Spinal cord (tissue), 10 donors: ENCODE measurements around the gene SPATA6L. TPM values are rescaled to one million over a fixed set of nuclear protein-coding genes. Genes with fewer than 3 reads are reported as not detected.

Experiments
- DNase-seq, 6 donors: peaks; one replicate each; pipeline versions ENCODE4 v3.0.0 to v3.0.0-alpha.2; 2013 to 2015; ENCODE audit warnings: low spot score in 6 of 6, low read depth in 4 of 6
- H3K27ac ChIP-seq: one replicate; pipeline ENCODE4 v1.5.1; 2013; ENCODE audit warnings: low read depth, low read length, control low read depth
- H3K27me3 ChIP-seq: one replicate; pipeline ENCODE4 v1.6.1; 2013; ENCODE audit warnings: low read length; ENCODE audit not compliant: control insufficient read depth, insufficient read depth
- H3K36me3 ChIP-seq: one replicate; pipeline ENCODE4 v1.6.1; 2013; ENCODE audit warnings: low read length; ENCODE audit not compliant: control insufficient read depth, insufficient read depth
- H3K4me1 ChIP-seq: one replicate; pipeline ENCODE4 v1.6.1; 2013; ENCODE audit warnings: low read length; ENCODE audit not compliant: control insufficient read depth, insufficient read depth
- H3K4me3 ChIP-seq: one replicate; pipeline ENCODE4 v1.5.1; 2013; ENCODE audit warnings: low read depth, low read length, control low read depth
- H3K9me3 ChIP-seq: one replicate; pipeline ENCODE4 v1.6.1; 2013; ENCODE audit warnings: low read length; ENCODE audit not compliant: control insufficient read depth, insufficient read depth
- WGBS: methylation state at CpG from one replicate; pipeline ENCODE4 v1.1.5; 2013; ENCODE audit warnings: missing lambda C conversion rate; ENCODE audit not compliant: insufficient coverage; 5-methylcytosine and 5-hydroxymethylcytosine counted together
- polyA plus RNA-seq, 2 donors: library from polyadenylated mRNA; unstranded; fragments of 120-200 nt; gene quantifications; one replicate each; pipeline ENCODE4 v1.2.1, GENCODE V29; 2013; ENCODE audit not compliant: insufficient read length in 2 of 2
- total RNA-seq, 2 donors: library from RNA; depleted of rRNA in 1 of 2; stranded (reverse); fragments of 120-200 nt in 1 of 2; fragments of >200 nt in 1 of 2; gene quantifications; one replicate each; pipeline versions ENCODE4 v1.2.3 to v1.2.4, GENCODE V29; 2013 to 2014
- donor health status: healthy.

The SPATA6L gene
- total and polyA plus RNA-seq, 4 donors: 3.2 to 7.9 (median 5.9) TPM

- peaks cover 4% of the 10 kb centered on the region for H3K4me1 ChIP-seq
- no peak overlapping the region for H3K4me3 ChIP-seq
- H3K27me3 ChIP-seq: no peaks in the 10 kb centered on the region
- no peaks in the 10 kb centered on the region for H3K9me3 ChIP-seq
- peaks cover 13% of the 10 kb centered on the region for H3K36me3 ChIP-seq
- no peak overlapping the region for H3K27ac ChIP-seq
- no peak for DNase-seq
Measured at GRCh38 chr9:4569101-4569500, 97.2 kb downstream of the SPATA6L start.

- Histone ChIP-seq H3K36me3 (peaks cover 13% of the 10 kb centered on the region), H3K4me1 (peaks cover 4% of the 10 kb centered on the region), H3K4me3 (no peak overlapping the region), H3K27me3 (no peaks in the 10 kb centered on the region), H3K27ac (peak overlapping the region; percentile 57), H3K9me3 (no peaks in the 10 kb centered on the region)
- DNase-seq: no peak
- 90% methylated on average over 7 of the region's 8 CpGs for WGBS
Measured at GRCh38 chr9:4567601-4568000, 98.7 kb downstream of the SPATA6L start.

- peaks cover 9% of the 10 kb centered on the region for H3K36me3 ChIP-seq
- peak in 3 of 6 donors; percentile 29 to 72 (median 66) for DNase-seq
- no peak overlapping the region for H3K4me3 ChIP-seq
- no CpG with 5 or more reads among the region's 2 CpGs for WGBS
- H3K27ac ChIP-seq: peak overlapping the region; percentile 71
- H3K9me3 ChIP-seq: no peaks in the 10 kb centered on the region
- no peaks in the 10 kb centered on the region for H3K27me3 ChIP-seq
- peaks cover 4% of the 10 kb centered on the region for H3K4me1 ChIP-seq
Measured at GRCh38 chr9:4566806-4567205, 99.5 kb downstream of the SPATA6L start.

- no peak overlapping the region for H3K4me3 ChIP-seq
- WGBS: 100% methylated on average over 1 of the region's 2 CpGs
- no peaks in the 10 kb centered on the region for H3K27me3 ChIP-seq
- peaks cover 6% of the 10 kb centered on the region for H3K36me3 ChIP-seq
- no peaks in the 10 kb centered on the region for H3K9me3 ChIP-seq
- no peak overlapping the region for H3K27ac ChIP-seq
- no peak for DNase-seq
- peaks cover 2% of the 10 kb centered on the region for H3K4me1 ChIP-seq
Measured at GRCh38 chr9:4563105-4563504, 103.2 kb downstream of the SPATA6L start.

- 61% methylated on average over 4 of the region's 8 CpGs for WGBS
Measured at GRCh38 chr9:4559261-4560182, 106.8 kb downstream of the SPATA6L start.

GRCh38 chr9:4558371-4558998, 107.8 kb downstream of the SPATA6L start:
- Histone ChIP-seq H3K27ac (no peak overlapping the region), H3K4me1 (no peaks in the 10 kb centered on the region), H3K27me3 (no peaks in the 10 kb centered on the region), H3K9me3 (no peaks in the 10 kb centered on the region), H3K36me3 (no peaks in the 10 kb centered on the region), H3K4me3 (no peak overlapping the region)
- peak in 2 of 6 donors; percentile 17 to 94 for DNase-seq
- WGBS: 78% methylated on average over 3 of the region's 5 CpGs

More at GRCh38 chr9:4559261-4560182, 106.8 kb downstream of the SPATA6L start:
- peak in 1 of 6 donors; percentile 62 for DNase-seq
- H3K4me1 ChIP-seq: no peaks in the 10 kb centered on the region
- H3K27ac ChIP-seq: no peak overlapping the region
- H3K4me3 ChIP-seq: no peak overlapping the region
- H3K36me3 ChIP-seq: peaks cover 3% of the 10 kb centered on the region
- H3K9me3 ChIP-seq: no peaks in the 10 kb centered on the region
- H3K27me3 ChIP-seq: no peaks in the 10 kb centered on the region

GRCh38 chr9:4555236-4555635, 111.0 kb downstream of the SPATA6L start:
- peak in 1 of 6 donors; percentile 45 for DNase-seq
- Histone ChIP-seq H3K27ac (no peak overlapping the region), H3K36me3 (no peaks in the 10 kb centered on the region), H3K4me1 (peaks cover 3% of the 10 kb centered on the region), H3K9me3 (no peaks in the 10 kb centered on the region), H3K4me3 (no peak overlapping the region), H3K27me3 (no peaks in the 10 kb centered on the region)
- 35% methylated on average over 1 of the region's 2 CpGs for WGBS

- Histone ChIP-seq H3K27ac (no peak overlapping the region), H3K9me3 (no peaks in the 10 kb centered on the region), H3K36me3 (peaks cover 3% of the 10 kb centered on the region), H3K4me3 (no peak overlapping the region), H3K4me1 (peaks cover 7% of the 10 kb centered on the region), H3K27me3 (no peaks in the 10 kb centered on the region)
- DNase-seq: no peak
- WGBS: no CpG with 5 or more reads among the region's 1 CpG
Measured at GRCh38 chr9:4553951-4554381, 112.3 kb downstream of the SPATA6L start.

- WGBS: 40% methylated on average over 1 of the region's 4 CpGs
- no peak overlapping the region for H3K4me3 ChIP-seq
- H3K27ac ChIP-seq: no peak overlapping the region
- no peaks in the 10 kb centered on the region for H3K27me3 ChIP-seq
- H3K36me3 ChIP-seq: peaks cover 3% of the 10 kb centered on the region
- no peaks in the 10 kb centered on the region for H3K9me3 ChIP-seq
- peak in 1 of 6 donors; percentile 42 for DNase-seq
- H3K4me1 ChIP-seq: peaks cover 11% of the 10 kb centered on the region
Measured at GRCh38 chr9:4550777-4551484, 115.3 kb downstream of the SPATA6L start.
